ENCODE results near the gene MUC20. TPM values are rescaled to one million over a fixed set of nuclear protein-coding genes. Genes with fewer than 3 reads are reported as not detected.

MUC20 gene
- total and polyA plus RNA-seq, 2 of the 13 experiments (the other 11 are each of a cell fraction or from before 2014, with no cell fraction given), result 0.24 to 0.83 TPM

DNA sequence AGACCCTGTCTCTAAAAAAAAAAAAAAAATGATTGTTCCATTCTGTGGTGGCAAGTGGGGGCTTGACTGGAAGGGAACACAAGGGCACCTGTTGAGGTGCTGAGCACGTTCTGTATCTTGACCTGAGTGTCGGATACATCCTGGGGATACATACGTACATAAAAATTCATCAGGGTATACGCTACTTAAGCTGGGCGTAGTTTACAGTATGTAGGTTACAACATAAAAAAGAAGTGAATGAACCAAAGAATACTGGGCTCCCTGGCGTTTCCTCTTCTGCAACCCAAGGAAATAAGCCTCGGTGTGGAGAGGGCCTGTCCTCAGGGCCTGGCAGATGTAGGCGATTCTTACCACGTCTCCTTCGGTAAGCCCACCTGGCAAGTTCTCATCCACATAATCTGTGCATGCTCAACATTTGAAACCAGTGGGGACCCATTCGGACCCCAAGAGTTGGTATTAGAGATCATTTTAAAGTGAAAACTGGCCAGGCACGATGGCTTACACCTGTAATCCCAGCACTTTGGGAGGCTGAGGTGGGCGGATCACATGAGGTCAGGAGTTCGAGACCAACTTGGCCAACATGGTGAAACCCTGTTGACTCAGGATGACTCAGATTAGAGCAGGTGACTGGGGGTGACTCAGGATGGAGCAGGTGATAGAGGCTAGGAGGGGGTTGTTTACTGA, 5.1 kb upstream of the MUC20 start (continued):
- TF ChIP-seq, protein P1, sequence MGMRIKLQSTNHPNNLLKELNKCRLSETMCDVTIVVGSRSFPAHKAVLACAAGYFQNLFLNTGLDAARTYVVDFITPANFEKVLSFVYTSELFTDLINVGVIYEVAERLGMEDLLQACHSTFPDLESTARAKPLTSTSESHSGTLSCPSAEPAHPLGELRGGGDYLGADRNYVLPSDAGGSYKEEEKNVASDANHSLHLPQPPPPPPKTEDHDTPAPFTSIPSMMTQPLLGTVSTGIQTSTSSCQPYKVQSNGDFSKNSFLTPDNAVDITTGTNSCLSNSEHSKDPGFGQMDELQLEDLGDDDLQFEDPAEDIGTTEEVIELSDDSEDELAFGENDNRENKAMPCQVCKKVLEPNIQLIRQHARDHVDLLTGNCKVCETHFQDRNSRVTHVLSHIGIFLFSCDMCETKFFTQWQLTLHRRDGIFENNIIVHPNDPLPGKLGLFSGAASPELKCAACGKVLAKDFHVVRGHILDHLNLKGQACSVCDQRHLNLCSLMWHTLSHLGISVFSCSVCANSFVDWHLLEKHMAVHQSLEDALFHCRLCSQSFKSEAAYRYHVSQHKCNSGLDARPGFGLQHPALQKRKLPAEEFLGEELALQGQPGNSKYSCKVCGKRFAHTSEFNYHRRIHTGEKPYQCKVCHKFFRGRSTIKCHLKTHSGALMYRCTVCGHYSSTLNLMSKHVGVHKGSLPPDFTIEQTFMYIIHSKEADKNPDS (CRISPR knock-in tag; IDR thresholded peaks at IDR 0.05), result no peak
- no peak for TF ChIP-seq SP5 (CRISPR knock-in tag; IDR thresholded peaks at IDR 0.05; ENCODE audit: borderline replicate concordance, low read depth)
- no peak for TF ChIP-seq CCAR2 (optimal IDR thresholded peaks at IDR 0.05; ENCODE audit: low read depth, low read length)
- TF ChIP-seq, protein P2, sequence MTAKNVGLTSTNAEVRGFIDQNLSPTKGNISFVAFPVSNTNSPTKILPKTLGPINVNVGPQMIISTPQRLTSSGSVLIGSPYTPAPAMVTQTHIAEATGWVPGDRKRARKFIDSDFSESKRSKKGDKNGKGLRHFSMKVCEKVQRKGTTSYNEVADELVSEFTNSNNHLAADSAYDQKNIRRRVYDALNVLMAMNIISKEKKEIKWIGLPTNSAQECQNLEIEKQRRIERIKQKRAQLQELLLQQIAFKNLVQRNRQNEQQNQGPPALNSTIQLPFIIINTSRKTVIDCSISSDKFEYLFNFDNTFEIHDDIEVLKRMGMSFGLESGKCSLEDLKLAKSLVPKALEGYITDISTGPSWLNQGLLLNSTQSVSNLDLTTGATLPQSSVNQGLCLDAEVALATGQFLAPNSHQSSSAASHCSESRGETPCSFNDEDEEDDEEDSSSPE (CRISPR knock-in tag; IDR thresholded peaks at IDR 0.05), result no peak
- TF ChIP-seq, protein P3, sequence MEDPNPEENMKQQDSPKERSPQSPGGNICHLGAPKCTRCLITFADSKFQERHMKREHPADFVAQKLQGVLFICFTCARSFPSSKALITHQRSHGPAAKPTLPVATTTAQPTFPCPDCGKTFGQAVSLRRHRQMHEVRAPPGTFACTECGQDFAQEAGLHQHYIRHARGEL (CRISPR knock-in tag; IDR thresholded peaks at IDR 0.05), result no peak
- peak; percentile 57; the same call in 1 of the 2 replicates for TF ChIP-seq JUND (CRISPR knock-in tag; IDR thresholded peaks at IDR 0.05)
- no peak for TF ChIP-seq TAF1 (CRISPR knock-in tag; IDR thresholded peaks at IDR 0.05)
- no peak for TF ChIP-seq ZNF207 (IDR thresholded peaks at IDR 0.05; ENCODE audit: borderline replicate concordance)
- TF ChIP-seq NONO (IDR thresholded peaks at IDR 0.05), result no peak
- TF ChIP-seq NONO (CRISPR knock-in tag; conservative IDR thresholded peaks at IDR 0.05), result no peak
- TF ChIP-seq ARNT2 (CRISPR knock-in tag; IDR thresholded peaks at IDR 0.05; ENCODE audit: low read depth), result no peak
- TF ChIP-seq EZH2 (conservative IDR thresholded peaks at IDR 0.05; ENCODE audit: low read depth, low read length), result no peak
- TF ChIP-seq, protein P4, sequence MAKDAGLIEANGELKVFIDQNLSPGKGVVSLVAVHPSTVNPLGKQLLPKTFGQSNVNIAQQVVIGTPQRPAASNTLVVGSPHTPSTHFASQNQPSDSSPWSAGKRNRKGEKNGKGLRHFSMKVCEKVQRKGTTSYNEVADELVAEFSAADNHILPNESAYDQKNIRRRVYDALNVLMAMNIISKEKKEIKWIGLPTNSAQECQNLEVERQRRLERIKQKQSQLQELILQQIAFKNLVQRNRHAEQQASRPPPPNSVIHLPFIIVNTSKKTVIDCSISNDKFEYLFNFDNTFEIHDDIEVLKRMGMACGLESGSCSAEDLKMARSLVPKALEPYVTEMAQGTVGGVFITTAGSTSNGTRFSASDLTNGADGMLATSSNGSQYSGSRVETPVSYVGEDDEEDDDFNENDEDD (CRISPR knock-in tag; IDR thresholded peaks at IDR 0.05; ENCODE audit: borderline replicate concordance), result no peak
- TF ChIP-seq CAMTA2 (CRISPR knock-in tag; IDR thresholded peaks at IDR 0.05; ENCODE audit: borderline replicate concordance), result no peak
- TF ChIP-seq, protein P5, sequence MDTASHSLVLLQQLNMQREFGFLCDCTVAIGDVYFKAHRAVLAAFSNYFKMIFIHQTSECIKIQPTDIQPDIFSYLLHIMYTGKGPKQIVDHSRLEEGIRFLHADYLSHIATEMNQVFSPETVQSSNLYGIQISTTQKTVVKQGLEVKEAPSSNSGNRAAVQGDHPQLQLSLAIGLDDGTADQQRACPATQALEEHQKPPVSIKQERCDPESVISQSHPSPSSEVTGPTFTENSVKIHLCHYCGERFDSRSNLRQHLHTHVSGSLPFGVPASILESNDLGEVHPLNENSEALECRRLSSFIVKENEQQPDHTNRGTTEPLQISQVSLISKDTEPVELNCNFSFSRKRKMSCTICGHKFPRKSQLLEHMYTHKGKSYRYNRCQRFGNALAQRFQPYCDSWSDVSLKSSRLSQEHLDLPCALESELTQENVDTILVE (CRISPR knock-in tag; IDR thresholded peaks at IDR 0.05), result no peak
- TF ChIP-seq ZNF101 (CRISPR knock-in tag; IDR thresholded peaks at IDR 0.05; ENCODE audit: borderline replicate concordance, low read depth), result no peak
- TF ChIP-seq ZNF841 (CRISPR knock-in tag; IDR thresholded peaks at IDR 0.05; ENCODE audit: borderline replicate concordance), result no peak
- no peak for TF ChIP-seq RBM39 (IDR thresholded peaks at IDR 0.05; ENCODE audit: low read depth, low read length, poor library complexity, severe bottlenecking)
- 0 out of 2 replicates have a peak, but pooled peaks have one; percentile 51 for TF ChIP-seq JUNB (CRISPR knock-in tag; IDR thresholded peaks at IDR 0.05; ENCODE audit: borderline replicate concordance)
- TF ChIP-seq SRY (CRISPR knock-in tag; IDR thresholded peaks at IDR 0.05), result no peak
- TF ChIP-seq MAFF (IDR thresholded peaks at IDR 0.05; ENCODE audit: low read depth, low read length), result no peak
- TF ChIP-seq ATM (IDR thresholded peaks at IDR 0.05; ENCODE audit: borderline replicate concordance), result no peak
- TF ChIP-seq ZNF780A (CRISPR knock-in tag; IDR thresholded peaks at IDR 0.05), result no peak
- TF ChIP-seq FOXK1 (CRISPR knock-in tag; IDR thresholded peaks at IDR 0.05; ENCODE audit: borderline replicate concordance, low read depth), result no peak

Measured in HepG2 (cell line).